Trophoblast cell (in vitro differentiated cells and primary cell): ENCODE data around the gene DNM1L.

Experiments
- DNase-seq, 2 donors: peaks; one replicate each; pipeline ENCODE4 v3.0.0-alpha.2; 2016
- H2AFZ ChIP-seq: 2 replicates; pipeline ENCODE4 v1.6.1; 2013; ENCODE audit warnings: low read length, moderate library complexity, mild to moderate bottlenecking; ENCODE audit not compliant: insufficient read depth, poor library complexity
- H2AK5ac ChIP-seq: 2 replicates; pipeline ENCODE4 v1.6.1; 2013; ENCODE audit warnings: mild to moderate bottlenecking, low read length
- H2BK120ac ChIP-seq: 2 replicates; pipeline ENCODE4 v1.6.1; 2013; ENCODE audit warnings: low read length, mild to moderate bottlenecking, moderate library complexity; ENCODE audit not compliant: insufficient read depth, poor library complexity
- H2BK12ac ChIP-seq: 2 replicates; pipeline ENCODE4 v1.6.1; 2013; ENCODE audit warnings: mild to moderate bottlenecking, low read length, moderate library complexity
- H2BK5ac ChIP-seq: 2 replicates; pipeline ENCODE4 v1.6.1; 2013; ENCODE audit warnings: low read length, low read depth, moderate library complexity, mild to moderate bottlenecking; ENCODE audit not compliant: poor library complexity
- H3K14ac ChIP-seq: 2 replicates; pipeline ENCODE4 v1.6.1; 2013; ENCODE audit warnings: mild to moderate bottlenecking, low read length
- H3K18ac ChIP-seq: 2 replicates; pipeline ENCODE4 v1.6.1; 2013; ENCODE audit warnings: mild to moderate bottlenecking, low read length
- H3K23ac ChIP-seq: 2 replicates; pipeline ENCODE4 v1.6.1; 2013; ENCODE audit warnings: low read length
- H3K27ac ChIP-seq: 2 replicates; pipeline ENCODE4 v1.5.1; 2013; ENCODE audit warnings: low read depth, mild to moderate bottlenecking, inconsistent platforms, low read length, moderate library complexity
- H3K27me3 ChIP-seq: 2 replicates; pipeline ENCODE4 v1.6.1; 2013; ENCODE audit warnings: inconsistent platforms, mild to moderate bottlenecking, low read length, moderate library complexity; ENCODE audit not compliant: insufficient read depth
- H3K36me3 ChIP-seq, 2 experiments: 1 replicate in 1 of 2; 2 replicates in 1 of 2; pipeline ENCODE4 v1.6.1; 2013; ENCODE audit warnings: low read length in 2 of 2, mild to moderate bottlenecking in 2 of 2, moderate library complexity in 1 of 2; ENCODE audit not compliant: insufficient read depth in 2 of 2, control insufficient read depth in 1 of 2
- H3K4ac ChIP-seq: 2 replicates; pipeline ENCODE4 v1.6.1; 2013; ENCODE audit warnings: low read depth, mild to moderate bottlenecking, low read length, moderate library complexity
- H3K4me1 ChIP-seq, 2 experiments: 1 replicate in 1 of 2; 2 replicates in 1 of 2; pipeline ENCODE4 v1.6.1; 2013; ENCODE audit warnings: low read length in 2 of 2, mild to moderate bottlenecking in 2 of 2, moderate library complexity in 1 of 2; ENCODE audit not compliant: insufficient read depth in 2 of 2, control insufficient read depth in 1 of 2
- H3K4me2 ChIP-seq: 2 replicates; pipeline ENCODE4 v1.6.1; 2013; ENCODE audit warnings: inconsistent platforms, mild to moderate bottlenecking, low read length, moderate library complexity
- H3K4me3 ChIP-seq: 2 replicates; pipeline ENCODE4 v1.5.1; 2013; ENCODE audit warnings: mild to moderate bottlenecking, low read depth, low read length, inconsistent platforms
- H3K79me1 ChIP-seq: one replicate; pipeline ENCODE4 v1.6.1; 2013; ENCODE audit warnings: low read length
- H3K79me2 ChIP-seq: 2 replicates; pipeline ENCODE4 v1.6.1; 2013; ENCODE audit warnings: low read length, mild to moderate bottlenecking; ENCODE audit not compliant: control insufficient read depth, insufficient read depth, poor library complexity
- H3K9ac ChIP-seq: 2 replicates; pipeline ENCODE4 v1.6.1; 2013; ENCODE audit warnings: mild to moderate bottlenecking, low read length
- H3K9me3 ChIP-seq: 2 replicates; pipeline ENCODE4 v1.6.1; 2013; ENCODE audit warnings: low read depth, mild to moderate bottlenecking, control low read depth, inconsistent platforms, low read length; ENCODE audit not compliant: insufficient read depth
- H4K12ac ChIP-seq: 2 replicates; pipeline ENCODE4 v1.6.1; 2013; ENCODE audit warnings: low read depth, mild to moderate bottlenecking, low read length, moderate library complexity
- H4K8ac ChIP-seq: 2 replicates; pipeline ENCODE4 v1.6.1; 2013; ENCODE audit warnings: low read depth, mild to moderate bottlenecking, low read length, moderate library complexity
- H4K91ac ChIP-seq: one replicate; pipeline ENCODE4 v1.6.1; 2013; ENCODE audit warnings: low read depth, mild to moderate bottlenecking, low read length, moderate library complexity
- WGBS: extraction: QIAGEN DNeasy Blood & Tissue Kit; methylation state at CpG from one replicate; pipeline ENCODE4 v1.1.7; 2013; ENCODE audit warnings: missing lambda C conversion rate; ENCODE audit not compliant: insufficient read length, insufficient coverage; ENCODE audit errors: extremely low coverage; 5-methylcytosine and 5-hydroxymethylcytosine counted together

Gene DNM1L

DNA sequence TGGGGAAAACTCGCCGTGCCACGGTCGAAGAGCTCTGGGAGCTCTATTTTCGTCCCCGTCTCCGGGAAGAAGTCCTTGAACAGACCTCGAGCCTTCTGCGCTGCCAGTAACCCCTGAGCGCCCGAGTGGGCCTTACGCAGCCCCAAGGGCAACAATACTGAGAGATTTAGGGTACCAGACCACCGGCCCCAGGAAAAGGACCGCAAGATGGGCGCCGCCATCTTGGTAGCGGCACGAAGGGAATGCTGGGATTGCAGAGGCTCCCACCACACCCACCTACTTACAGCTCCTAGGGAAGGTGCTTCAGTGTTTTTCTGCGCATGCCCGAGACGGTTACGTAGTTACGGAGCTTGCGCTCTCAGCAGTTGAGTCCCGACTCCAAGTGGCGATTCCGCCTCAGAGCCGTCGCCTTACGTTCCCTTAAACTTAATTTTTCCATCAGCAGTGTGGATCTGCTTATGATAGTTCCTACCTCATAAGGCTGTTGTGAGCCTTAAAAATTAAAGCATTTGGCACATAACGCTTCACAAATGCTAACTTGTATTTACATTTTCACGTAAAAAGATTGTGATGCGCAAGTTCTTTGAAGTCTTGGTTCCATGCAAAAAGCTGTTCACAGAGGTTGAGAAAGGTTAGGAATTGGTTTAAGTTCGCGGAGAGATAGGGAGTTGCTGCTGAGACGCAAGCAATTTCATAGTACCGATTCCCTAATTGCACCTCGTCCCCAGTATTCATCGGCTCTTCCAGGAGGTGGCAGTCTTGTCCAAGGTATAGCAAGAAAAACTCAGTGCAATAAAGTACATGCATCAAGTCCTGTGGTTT, 76.8 kb downstream of the DNM1L start, which contains the start of gene YARS2:
TSS of gene YARS2 (minus strand) at position 244 of the 822 bp plus-strand sequence. CDS start at position 221, 23 bp downstream.
- H2BK12ac ChIP-seq, result peak within 1 kb of the TSS; percentile 47
- H3K4me2 ChIP-seq, result peak within 1 kb of the TSS; percentile 82
- peak within 1 kb of the TSS; percentile 87 for H2BK5ac ChIP-seq
- H3K4me1 ChIP-seq, result peaks cover 6 to 8% of the 10 kb centered on the region in 2 experiments
- peak within 1 kb of the TSS; percentile 88 for H2BK120ac ChIP-seq
- H3K27ac ChIP-seq, result peak within 1 kb of the TSS; percentile 88
- peak within 1 kb of the TSS; percentile 94 for H2AFZ ChIP-seq
- H3K14ac ChIP-seq, result peak within 1 kb of the TSS; percentile 95
- peak within 1 kb of the TSS; percentile 97 for H3K18ac ChIP-seq
- peaks cover 10 to 14% of the 10 kb centered on the region in 2 experiments for H3K36me3 ChIP-seq
- DNase-seq, result peak; percentile 99
- peak within 1 kb of the TSS; percentile 97 for H4K91ac ChIP-seq
- H3K9ac ChIP-seq, result peak within 1 kb of the TSS; percentile 98
- peaks cover 5% of the 10 kb centered on the region for H3K79me2 ChIP-seq
- no peak within 1 kb of the TSS for H3K23ac ChIP-seq
- peak within 1 kb of the TSS; percentile 92 for H3K4ac ChIP-seq
- no peaks in the 10 kb centered on the region for H3K27me3 ChIP-seq
- peaks cover 4% of the 10 kb centered on the region for H3K9me3 ChIP-seq
- peak within 1 kb of the TSS; percentile 92 for H4K12ac ChIP-seq
- H4K8ac ChIP-seq, result peak within 1 kb of the TSS; percentile 97
- peak within 1 kb of the TSS; percentile 83 for H2AK5ac ChIP-seq
- peaks cover 10% of the 10 kb centered on the region for H3K79me1 ChIP-seq
- peak within 1 kb of the TSS; percentile 97 for H3K4me3 ChIP-seq
- no CpG with 5 or more reads among the region's 39 CpGs for WGBS

GRCh38 chr12:32756476-32757066, 77.5 kb downstream of the DNM1L start:
- Histone ChIP-seq H3K27ac (peak overlapping the region; percentile 50), H2BK12ac (peak overlapping the region; percentile 30), H3K23ac (no peak overlapping the region), H2AFZ (peak overlapping the region; percentile 67), H3K4me3 (no peak overlapping the region), H2BK5ac (peak overlapping the region; percentile 64), H4K12ac (peak overlapping the region; percentile 22), H3K79me2 (peaks cover 5% of the 10 kb centered on the region), H3K4ac (no peak overlapping the region), H2BK120ac (peak overlapping the region; percentile 69), H3K36me3 (peaks cover 5 to 7% of the 10 kb centered on the region in 2 experiments), H4K8ac (peak overlapping the region; percentile 70), H3K79me1 (peaks cover 10% of the 10 kb centered on the region), H3K4me1 (peaks cover 6 to 8% of the 10 kb centered on the region in 2 experiments), H3K9ac (no peak overlapping the region), H4K91ac (peak overlapping the region; percentile 16), H3K14ac (peak overlapping the region; percentile 27), H3K9me3 (peaks cover 4% of the 10 kb centered on the region), H3K4me2 (peak overlapping the region; percentile 82), H3K27me3 (no peaks in the 10 kb centered on the region), H3K18ac (no peak overlapping the region), H2AK5ac (no peak overlapping the region)
- no CpG with 5 or more reads among the region's 8 CpGs for WGBS
- DNase-seq, result no peak

- DNase-seq, result no peak
- no CpG with 5 or more reads among the region's 3 CpGs for WGBS
- peak overlapping the region; percentile 25 for H2BK5ac ChIP-seq
- no peaks in the 10 kb centered on the region for H3K27me3 ChIP-seq
- H3K9ac ChIP-seq, result no peak overlapping the region
- no peak overlapping the region for H3K4me3 ChIP-seq
- peaks cover 3% of the 10 kb centered on the region in 2 experiments for H3K36me3 ChIP-seq
- H3K4me2 ChIP-seq, result no peak overlapping the region
- peaks cover 5% of the 10 kb centered on the region for H3K79me2 ChIP-seq
- no peak overlapping the region for H3K14ac ChIP-seq
- no peak overlapping the region for H3K27ac ChIP-seq
- peak overlapping the region; percentile 52 for H4K91ac ChIP-seq
- no peak overlapping the region for H3K23ac ChIP-seq
- peaks cover 4% of the 10 kb centered on the region for H3K9me3 ChIP-seq
- H4K8ac ChIP-seq, result peak overlapping the region; percentile 47
- H4K12ac ChIP-seq, result no peak overlapping the region
- peaks cover 10% of the 10 kb centered on the region for H3K79me1 ChIP-seq
- no peak overlapping the region for H2AK5ac ChIP-seq
- H2BK12ac ChIP-seq, result peak overlapping the region; percentile 86
- no peak overlapping the region for H3K4ac ChIP-seq
- no peak overlapping the region for H2AFZ ChIP-seq
- peak overlapping the region; percentile 38 for H2BK120ac ChIP-seq
- H3K18ac ChIP-seq, result peak overlapping the region; percentile 49
- H3K4me1 ChIP-seq, result peaks cover 6 to 8% of the 10 kb centered on the region in 2 experiments
Observed at GRCh38 chr12:32757157-32757556, 78.1 kb downstream of the DNM1L start.

- no peak overlapping the region for H4K91ac ChIP-seq
- H2AK5ac ChIP-seq, result no peak overlapping the region
- no peak overlapping the region for H2BK5ac ChIP-seq
- H3K14ac ChIP-seq, result no peak overlapping the region
- no peak overlapping the region for H4K8ac ChIP-seq
- H2BK120ac ChIP-seq, result no peak overlapping the region
- no peak overlapping the region for H2BK12ac ChIP-seq
- H3K23ac ChIP-seq, result no peak overlapping the region
- H3K4me1 ChIP-seq, result peaks cover 2% of the 10 kb centered on the region in 2 experiments
- no peak overlapping the region for H3K9ac ChIP-seq
- DNase-seq, result no peak
- H3K27me3 ChIP-seq, result no peaks in the 10 kb centered on the region
- H2AFZ ChIP-seq, result no peak overlapping the region
- no CpG with 5 or more reads among the region's 1 CpG for WGBS
- H3K27ac ChIP-seq, result no peak overlapping the region
- no peak overlapping the region for H4K12ac ChIP-seq
- H3K4me3 ChIP-seq, result no peak overlapping the region
- H3K4me2 ChIP-seq, result no peak overlapping the region
- H3K36me3 ChIP-seq, result no peaks in the 10 kb centered on the region
- H3K79me2 ChIP-seq, result no peaks in the 10 kb centered on the region
- no peak overlapping the region for H3K4ac ChIP-seq
- H3K79me1 ChIP-seq, result peaks cover 2% of the 10 kb centered on the region
- no peaks in the 10 kb centered on the region for H3K9me3 ChIP-seq
- no peak overlapping the region for H3K18ac ChIP-seq
Observed at GRCh38 chr12:32761716-32762115, 82.6 kb downstream of the DNM1L start.
